ENCODE measurements around the gene TRDMT1. TPM values are rescaled to one million over a fixed set of nuclear protein-coding genes. Genes with fewer than 3 reads are reported as not detected.

TRDMT1 gene
- total RNA-seq, 2 experiments from 2014 or later, result 4.4 to 4.5 TPM

DNA sequence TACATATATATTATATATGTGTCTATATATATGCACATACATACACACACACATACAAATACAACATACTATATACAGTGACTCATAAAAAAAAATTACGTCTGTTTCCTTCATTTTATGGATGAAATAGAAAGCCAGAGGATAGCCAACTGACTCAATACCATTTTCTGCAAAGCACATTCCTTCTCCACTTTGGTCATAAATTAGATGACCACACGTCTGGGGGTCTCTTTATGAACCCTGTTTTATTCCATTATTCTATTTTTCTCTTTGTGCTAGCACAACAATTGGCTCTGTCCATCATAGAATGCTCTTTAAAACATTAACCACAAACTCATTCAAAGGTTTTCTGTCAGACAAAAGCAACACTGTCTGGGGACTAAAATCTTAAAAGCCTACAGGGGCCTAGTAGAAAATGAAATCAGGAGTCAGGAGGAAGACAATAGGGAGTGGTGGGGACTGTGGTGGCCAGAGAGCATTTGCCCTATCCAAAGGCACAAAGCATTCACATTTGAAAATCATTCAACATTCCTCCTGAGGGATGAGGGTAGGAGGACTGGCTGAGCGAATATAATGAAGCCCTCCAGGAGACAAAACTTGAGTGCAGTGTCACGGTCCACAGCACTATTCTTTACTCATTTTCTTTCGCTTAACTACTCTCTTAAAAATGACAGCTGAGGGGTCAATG is 76.1 kb downstream of the TRDMT1 start:
- Mint-ChIP-seq H3K4me1 (ENCODE audit: low read depth) (no peaks in the 10 kb centered on the region), H3K9me3 (no peaks in the 10 kb centered on the region), H3K27ac (no peak overlapping the region), H3K27me3 (no peaks in the 10 kb centered on the region), H3K36me3 (ENCODE audit: low read depth) (peaks cover 3% of the 10 kb centered on the region), H3K4me3 (no peak overlapping the region)
- DNase-seq (no peak), ATAC-seq (no peak)
- ChIA-PET POLR2A (no interaction called here), CTCF (no interaction called here)
- TF ChIP-seq, protein P1, sequence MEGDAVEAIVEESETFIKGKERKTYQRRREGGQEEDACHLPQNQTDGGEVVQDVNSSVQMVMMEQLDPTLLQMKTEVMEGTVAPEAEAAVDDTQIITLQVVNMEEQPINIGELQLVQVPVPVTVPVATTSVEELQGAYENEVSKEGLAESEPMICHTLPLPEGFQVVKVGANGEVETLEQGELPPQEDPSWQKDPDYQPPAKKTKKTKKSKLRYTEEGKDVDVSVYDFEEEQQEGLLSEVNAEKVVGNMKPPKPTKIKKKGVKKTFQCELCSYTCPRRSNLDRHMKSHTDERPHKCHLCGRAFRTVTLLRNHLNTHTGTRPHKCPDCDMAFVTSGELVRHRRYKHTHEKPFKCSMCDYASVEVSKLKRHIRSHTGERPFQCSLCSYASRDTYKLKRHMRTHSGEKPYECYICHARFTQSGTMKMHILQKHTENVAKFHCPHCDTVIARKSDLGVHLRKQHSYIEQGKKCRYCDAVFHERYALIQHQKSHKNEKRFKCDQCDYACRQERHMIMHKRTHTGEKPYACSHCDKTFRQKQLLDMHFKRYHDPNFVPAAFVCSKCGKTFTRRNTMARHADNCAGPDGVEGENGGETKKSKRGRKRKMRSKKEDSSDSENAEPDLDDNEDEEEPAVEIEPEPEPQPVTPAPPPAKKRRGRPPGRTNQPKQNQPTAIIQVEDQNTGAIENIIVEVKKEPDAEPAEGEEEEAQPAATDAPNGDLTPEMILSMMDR (IDR thresholded peaks at IDR 0.05), result no peak
- intact Hi-C loops (cut with micrococcal nuclease), result no loop called here

DNA sequence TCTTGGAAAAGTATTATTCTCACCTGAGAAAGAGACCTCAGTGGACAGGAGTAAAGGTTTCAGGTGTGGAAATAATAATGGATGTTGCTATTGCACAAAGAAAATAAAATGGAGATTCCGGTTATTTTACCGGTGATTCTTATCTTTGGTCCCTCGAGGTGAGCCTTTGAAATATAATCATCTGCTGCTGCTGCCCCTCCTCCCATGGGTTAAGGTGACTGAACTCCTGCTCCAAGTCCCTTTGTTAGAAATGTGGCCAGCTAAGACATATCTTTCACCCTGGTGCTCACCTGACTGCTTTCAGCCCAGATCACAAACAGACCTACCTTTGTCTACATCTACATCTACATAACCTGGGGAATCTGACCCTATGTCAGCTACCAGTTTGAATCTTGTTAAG is 77.5 kb downstream of the TRDMT1 start:
- H3K4me3 Mint-ChIP-seq, result no peak overlapping the region
- no peaks in the 10 kb centered on the region for H3K27me3 Mint-ChIP-seq
- ChIA-PET CTCF (no interaction called here), POLR2A (no interaction called here)
- H3K4me1 Mint-ChIP-seq (ENCODE audit: low read depth), result no peaks in the 10 kb centered on the region
- ATAC-seq, result no peak
- TF ChIP-seq, protein P1 (IDR thresholded peaks at IDR 0.05), result no peak
- no peak for DNase-seq
- no peaks in the 10 kb centered on the region for H3K9me3 Mint-ChIP-seq
- H3K36me3 Mint-ChIP-seq (ENCODE audit: low read depth), result peaks cover 3% of the 10 kb centered on the region
- H3K27ac Mint-ChIP-seq, result no peak overlapping the region
- intact Hi-C loops (cut with micrococcal nuclease), result no loop called here

DNA sequence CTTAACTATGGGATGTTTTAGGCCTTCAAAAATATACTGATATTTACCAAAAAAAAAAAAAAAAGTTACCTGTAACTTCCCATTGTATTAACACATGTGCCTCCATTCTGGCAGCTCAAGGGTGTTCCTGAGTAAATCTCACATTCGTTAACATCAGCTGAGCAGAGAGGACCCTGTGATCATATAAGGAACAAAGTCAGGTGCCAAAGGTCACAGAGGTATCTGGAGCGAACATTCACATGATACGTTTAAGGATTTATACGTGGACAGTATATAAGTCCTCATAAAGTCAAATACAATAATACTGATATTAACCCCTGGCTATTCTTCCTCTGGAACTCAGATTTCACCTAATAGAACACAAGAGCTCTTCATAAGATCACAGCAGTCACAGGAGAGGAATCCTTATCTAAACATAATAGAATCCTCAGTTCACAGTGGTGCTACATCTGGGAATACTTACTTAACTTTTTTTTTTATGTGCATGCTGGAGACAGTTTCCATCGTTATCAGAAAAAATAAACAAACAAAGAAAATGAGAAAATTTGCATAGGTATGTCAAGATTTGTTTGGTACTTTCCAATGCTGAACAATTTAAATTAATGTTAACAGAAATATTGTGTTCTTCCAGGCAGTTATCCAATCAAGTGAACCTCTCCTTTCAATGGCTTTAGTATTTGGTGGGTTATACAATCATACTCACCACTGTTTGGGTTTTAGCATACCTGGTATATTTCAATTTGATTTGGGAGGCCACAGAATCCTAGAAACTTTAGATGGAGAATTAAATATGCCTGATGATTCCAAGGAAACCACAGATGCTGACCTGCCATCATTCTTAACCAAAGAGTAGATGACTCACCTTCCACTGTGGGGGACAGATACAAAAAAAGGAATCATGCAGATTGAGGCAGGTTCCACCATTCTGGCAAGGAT is 78.5 kb downstream of the TRDMT1 start:
- no peak overlapping the region for H3K27ac Mint-ChIP-seq
- intact Hi-C loops (cut with micrococcal nuclease), result no loop called here
- H3K9me3 Mint-ChIP-seq, result no peaks in the 10 kb centered on the region
- POLR2A ChIA-PET, result interaction anchor here (0.7 kb wide), 1 partner anchor 115 kb away, joined by 3 read pairs; no protein-coding TSS in a partner anchor
- ATAC-seq (no peak), DNase-seq (no peak)
- TF ChIP-seq, protein P1 (IDR thresholded peaks at IDR 0.05), result no peak
- H3K36me3 Mint-ChIP-seq (ENCODE audit: low read depth), result peaks cover 3% of the 10 kb centered on the region
- CTCF ChIA-PET, result interaction anchor here (1.4 kb wide), 1 partner anchor 134 kb away, joined by 3 read pairs; no protein-coding TSS in a partner anchor
- no peaks in the 10 kb centered on the region for H3K4me1 Mint-ChIP-seq (ENCODE audit: low read depth)
- H3K4me3 Mint-ChIP-seq, result no peak overlapping the region
- no peaks in the 10 kb centered on the region for H3K27me3 Mint-ChIP-seq

DNA sequence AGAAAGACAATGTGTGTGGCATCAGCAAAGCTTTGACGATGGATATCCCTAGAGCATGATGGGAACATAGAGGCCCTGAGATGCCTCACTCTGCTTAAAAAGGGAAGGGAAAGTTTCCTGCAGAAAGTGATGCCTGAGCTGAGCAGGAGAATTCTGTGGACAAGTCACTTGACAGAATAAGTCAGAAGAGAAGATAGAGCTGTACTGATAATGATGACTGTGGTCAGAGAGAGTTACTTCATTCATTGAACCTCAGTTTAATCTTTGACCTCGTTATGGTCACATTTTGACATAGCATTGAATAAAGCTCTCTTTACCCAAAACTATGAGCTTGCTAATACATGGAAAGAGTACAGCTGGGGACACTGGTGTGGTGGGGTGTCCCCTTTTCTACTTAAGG is 79.4 kb downstream of the TRDMT1 start:
- ATAC-seq, result no peak
- Mint-ChIP-seq H3K27ac (no peak overlapping the region), H3K36me3 (ENCODE audit: low read depth) (peaks cover 3% of the 10 kb centered on the region), H3K27me3 (no peaks in the 10 kb centered on the region), H3K9me3 (no peaks in the 10 kb centered on the region), H3K4me3 (no peak overlapping the region), H3K4me1 (ENCODE audit: low read depth) (no peaks in the 10 kb centered on the region)
- POLR2A ChIA-PET, result interaction anchor here (0.7 kb wide), 1 partner anchor 116 kb away, joined by 3 read pairs; no protein-coding TSS in a partner anchor
- TF ChIP-seq, protein P1 (IDR thresholded peaks at IDR 0.05), result no peak
- intact Hi-C loops (cut with micrococcal nuclease), result no loop called here
- no peak for DNase-seq
- CTCF ChIA-PET, result interaction anchor here (1.4 kb wide), 1 partner anchor 135 kb away, joined by 3 read pairs; no protein-coding TSS in a partner anchor
